GM18867 (cell line): ENCODE results near the gene UBR4.
"Not testable (repeated sequence)": the region's sequence is repeated elsewhere in the genome, so short reads cannot be mapped to it uniquely, and the experiment has no call there.

Source experiments
- ATAC-seq: cut with Tn5 transposase; IDR thresholded peaks from one replicate; pipeline ENCODE4 v1.9.1; 2021; ENCODE audit warnings: mild to moderate bottlenecking, moderate library complexity; ENCODE audit not compliant: unreplicated experiment

UBR4 gene

GRCh38 chr1:19209990-19210771 is at the start of gene UBR4:
Gene UBR4 (minus strand): TSS chr1:19210266. CDS start chr1:19210248, 18 bp downstream.
- ATAC-seq: peak; percentile 84

- no peak for ATAC-seq
These were observed 48.3 kb upstream of the UBR4 start for GRCh38 chr1:19258353-19258752.

- no peak for ATAC-seq
These were observed 47.3 kb upstream of the UBR4 start for GRCh38 chr1:19257178-19257914.

DNA sequence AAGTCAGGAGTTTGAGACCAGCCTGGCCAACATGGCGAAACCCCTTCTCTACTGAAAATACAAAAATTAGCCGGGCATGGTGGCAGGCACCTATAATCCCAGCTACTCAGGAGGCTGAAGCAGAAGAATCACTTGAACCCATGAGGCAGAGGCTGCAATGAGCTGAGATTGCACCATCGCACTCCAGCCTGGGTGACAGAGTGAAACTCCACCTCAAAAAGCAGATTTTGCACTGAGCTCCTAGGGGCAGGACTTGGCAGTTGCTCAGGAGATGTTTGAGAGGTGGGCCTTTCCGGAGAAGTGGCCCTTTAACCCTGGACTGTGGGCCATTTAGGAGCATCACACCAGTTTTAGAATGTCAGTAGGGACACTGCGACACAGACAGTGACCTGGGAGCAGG is 46.2 kb upstream of the UBR4 start:
- ATAC-seq: not testable (repeated sequence)

- no peak for ATAC-seq
These were observed 45.2 kb upstream of the UBR4 start for GRCh38 chr1:19255288-19255687.

DNA sequence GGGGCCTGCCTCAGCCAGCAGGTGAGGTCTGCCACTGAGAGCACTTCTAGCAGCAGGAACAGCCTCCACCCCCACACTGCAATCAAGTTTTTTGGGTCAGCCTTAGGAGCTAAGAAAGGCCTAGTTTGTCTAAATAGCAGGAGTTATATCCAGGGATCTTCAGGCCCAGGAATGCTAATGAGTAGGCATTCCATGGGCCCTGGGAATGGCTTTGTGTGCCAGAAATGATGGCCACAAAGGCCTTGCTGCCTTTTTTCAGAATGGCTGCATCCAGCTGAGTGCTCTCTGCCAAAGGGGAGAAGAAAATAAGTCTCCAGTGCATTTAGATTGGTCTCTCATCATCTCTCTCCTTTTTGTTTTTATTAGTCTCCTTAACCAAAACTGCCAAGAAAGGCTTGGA is 44.4 kb upstream of the UBR4 start:
- no peak for ATAC-seq

DNA sequence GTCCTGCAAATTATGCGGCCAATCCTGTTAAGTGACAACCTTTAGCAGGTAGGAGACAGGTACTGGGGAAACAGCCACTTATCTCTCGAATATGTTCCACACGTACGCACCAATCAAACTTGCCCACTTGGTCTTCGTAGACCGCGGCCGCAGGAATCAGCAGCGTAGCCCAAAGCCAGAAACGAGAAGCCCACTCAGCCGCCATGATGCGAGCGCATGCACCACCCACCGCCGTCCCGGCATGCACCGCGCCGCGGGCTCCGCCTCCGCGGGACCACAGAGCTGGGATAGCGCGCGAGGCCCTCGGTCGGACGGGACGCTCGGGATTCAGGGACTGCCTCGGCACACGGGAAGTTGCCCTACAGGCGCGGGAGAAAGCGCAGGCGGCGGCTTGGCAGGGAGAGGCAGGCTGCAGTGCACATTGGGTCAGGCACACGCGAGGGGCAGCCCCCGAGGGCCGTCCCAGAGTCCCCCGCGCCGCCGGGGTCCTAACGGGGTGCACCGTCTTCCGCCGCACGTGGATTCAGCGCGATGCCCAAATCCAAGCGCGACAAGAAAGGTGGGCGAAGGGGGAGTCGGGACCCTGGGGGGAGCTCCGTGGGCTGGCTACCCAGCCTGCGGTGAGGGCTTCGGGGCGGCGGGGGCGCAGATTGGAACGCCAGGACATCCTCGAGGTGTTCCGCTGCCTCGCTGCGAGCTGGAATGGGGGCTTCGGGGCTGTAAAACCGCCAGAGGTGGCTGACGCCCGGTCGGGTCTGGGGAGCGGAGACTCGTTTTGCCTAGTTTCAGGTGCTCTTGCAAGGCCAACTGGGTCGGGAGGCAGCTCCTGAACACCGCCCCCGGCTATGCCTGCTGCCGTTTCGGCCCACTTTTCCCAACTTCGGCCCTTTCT is 41.5 kb upstream of the UBR4 start, which contains the start of the genes EMC1 and MRTO4:
Gene EMC1 (minus strand): TSS at position 220 of the 892 bp plus-strand sequence. CDS start 15 bp downstream, at position 205.
Gene MRTO4 (plus strand): TSS at position 501 of the 892 bp plus-strand sequence. CDS start 31 bp downstream, at position 532.
- peak; percentile 76 for ATAC-seq

- ATAC-seq: no peak
These were observed 40.7 kb upstream of the UBR4 start for GRCh38 chr1:19250629-19251304.

DNA sequence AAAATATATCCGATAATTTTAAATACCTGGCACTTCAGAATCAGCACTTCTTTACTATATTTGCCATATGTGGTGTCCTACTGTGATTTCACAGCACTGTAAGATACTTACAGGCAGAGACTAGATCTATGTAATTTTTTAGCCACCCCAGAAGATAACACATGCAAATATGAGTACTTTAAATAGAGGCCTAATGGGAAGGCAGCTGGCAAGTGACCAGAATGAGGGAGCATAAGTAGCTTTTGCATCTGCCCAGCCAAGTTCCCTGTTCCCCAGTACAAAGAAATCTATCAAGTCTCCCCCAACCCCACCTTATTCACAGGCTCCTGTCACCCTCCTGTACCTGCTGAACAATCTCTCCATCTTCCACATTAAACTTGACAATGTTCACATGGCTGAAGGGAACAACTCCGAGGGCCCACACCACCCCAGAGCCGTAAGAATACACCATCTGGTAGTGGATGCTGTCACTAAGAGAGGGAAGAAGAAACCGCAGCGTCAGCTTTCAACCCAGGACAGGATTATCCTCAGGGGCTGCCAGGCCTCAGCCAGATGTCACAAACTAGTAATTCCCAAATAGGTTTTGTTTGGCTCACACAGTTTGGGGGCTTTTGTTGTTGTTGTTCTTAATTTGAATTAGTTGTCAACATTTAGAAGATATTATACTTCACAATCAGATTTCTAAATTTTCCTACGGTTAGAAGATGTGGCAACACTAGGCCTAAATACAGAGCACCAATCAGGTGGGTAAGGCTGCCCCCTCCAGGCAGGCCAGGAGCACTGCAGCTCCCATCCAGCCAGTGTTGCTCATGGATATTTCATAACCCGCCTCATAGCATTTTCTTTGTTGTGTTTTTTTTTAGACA is 30.8 kb upstream of the UBR4 start:
- ATAC-seq: no peak

DNA sequence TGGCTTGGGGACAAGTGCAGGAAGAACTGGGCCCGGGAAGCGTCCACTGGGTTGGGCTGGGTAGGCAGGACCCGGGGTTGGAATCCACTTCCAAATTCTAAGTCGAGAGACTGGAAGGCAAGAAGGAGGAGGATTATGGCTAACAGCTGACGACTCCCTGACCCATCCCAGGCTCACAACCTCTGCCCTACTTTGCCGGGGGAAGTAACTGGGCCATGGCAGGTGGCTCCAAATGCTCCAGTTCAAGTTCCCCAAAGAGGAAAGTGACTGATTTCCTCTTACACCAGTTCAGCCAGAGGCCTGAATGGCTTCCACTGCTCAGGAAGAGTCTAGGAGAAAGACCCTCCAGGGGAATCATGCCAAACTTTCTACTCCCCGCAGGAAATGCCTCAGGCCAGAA is 29.8 kb upstream of the UBR4 start:
- no peak for ATAC-seq

- no peak for ATAC-seq
These were observed 24.2 kb upstream of the UBR4 start for GRCh38 chr1:19234224-19234623.

DNA sequence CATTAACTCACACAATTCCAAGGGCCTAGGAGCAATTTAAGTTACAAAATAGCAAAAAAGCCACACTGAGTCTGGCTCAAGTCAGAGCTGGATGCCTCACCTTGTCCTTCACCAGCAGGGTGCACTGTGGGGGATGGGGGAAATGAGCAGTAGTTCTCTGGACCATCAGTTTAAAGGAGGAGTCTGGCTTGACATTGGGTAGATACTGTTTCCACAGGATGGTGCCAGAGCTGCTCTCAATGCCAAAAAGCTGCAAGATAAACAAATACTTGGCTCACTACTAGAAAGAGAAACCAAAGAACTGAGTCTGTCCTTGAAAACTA is 22.4 kb upstream of the UBR4 start:
- ATAC-seq: no peak

DNA sequence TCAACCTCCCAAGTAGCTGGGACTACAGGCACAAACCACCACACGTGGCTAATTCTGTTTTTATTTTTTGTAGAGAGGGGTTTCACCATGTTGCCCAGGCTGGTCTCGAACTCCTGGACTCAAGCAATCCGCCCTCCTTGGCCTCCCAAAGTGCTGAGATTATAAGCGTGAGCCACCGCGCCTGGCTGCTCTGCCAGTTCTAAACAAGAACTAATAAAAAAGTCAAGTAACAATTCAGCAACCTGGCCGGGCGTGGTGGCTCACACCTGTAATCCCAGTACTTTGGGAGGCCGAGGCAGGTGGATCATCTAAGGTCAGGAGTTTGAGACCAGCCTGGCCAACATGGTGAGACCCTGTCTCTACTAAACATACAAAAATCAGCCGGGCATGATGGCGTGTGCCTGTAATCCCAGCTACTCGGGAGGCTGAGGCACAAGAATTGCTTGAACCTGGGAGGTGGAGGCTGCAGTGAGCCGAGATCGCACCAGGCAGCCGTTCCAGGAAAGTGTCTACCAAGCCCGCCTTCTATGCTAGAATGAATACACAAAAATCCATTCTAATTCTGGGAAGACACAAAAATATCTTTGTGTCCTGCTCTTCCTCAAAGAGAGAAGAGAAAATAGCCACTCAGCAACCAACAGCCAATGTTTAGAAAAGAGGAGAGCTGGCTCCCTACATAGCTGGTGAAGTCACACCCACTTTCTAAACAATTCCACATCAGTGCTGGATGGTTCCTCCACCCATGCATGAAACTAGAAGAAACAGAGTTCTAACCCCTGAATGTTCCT is 21.9 kb upstream of the UBR4 start:
- ATAC-seq: not testable (repeated sequence)

DNA sequence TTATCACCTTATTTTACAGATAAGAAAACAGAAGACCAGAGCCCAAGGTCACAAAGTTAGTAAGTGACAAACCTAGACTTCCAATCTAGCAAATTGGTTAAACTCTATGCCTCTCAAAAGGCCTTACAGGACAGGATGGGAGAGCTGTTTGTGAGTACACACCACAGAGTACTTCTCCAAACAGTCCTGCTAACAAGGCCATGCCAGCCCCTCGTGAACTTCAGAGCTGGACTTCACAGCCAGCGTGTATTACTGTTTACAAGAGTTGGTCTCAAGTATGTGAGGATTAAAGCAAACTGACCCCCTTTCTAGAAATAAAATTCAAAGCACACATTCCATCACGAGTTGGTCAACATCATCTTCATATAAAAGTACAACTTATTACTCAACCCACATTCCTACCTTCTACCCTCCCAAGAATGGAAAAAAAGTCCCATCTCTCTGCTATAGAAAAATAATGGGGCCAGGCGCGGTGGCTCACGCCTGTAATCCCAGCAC is 19.8 kb upstream of the UBR4 start:
- no peak for ATAC-seq

GRCh38 chr1:19229229-19229628 is 19.2 kb upstream of the UBR4 start:
- no peak for ATAC-seq

- ATAC-seq: no peak
These were observed 13.1 kb upstream of the UBR4 start for GRCh38 chr1:19222979-19223824.

GRCh38 chr1:19222573-19222972 is 12.5 kb upstream of the UBR4 start:
- no peak for ATAC-seq

DNA sequence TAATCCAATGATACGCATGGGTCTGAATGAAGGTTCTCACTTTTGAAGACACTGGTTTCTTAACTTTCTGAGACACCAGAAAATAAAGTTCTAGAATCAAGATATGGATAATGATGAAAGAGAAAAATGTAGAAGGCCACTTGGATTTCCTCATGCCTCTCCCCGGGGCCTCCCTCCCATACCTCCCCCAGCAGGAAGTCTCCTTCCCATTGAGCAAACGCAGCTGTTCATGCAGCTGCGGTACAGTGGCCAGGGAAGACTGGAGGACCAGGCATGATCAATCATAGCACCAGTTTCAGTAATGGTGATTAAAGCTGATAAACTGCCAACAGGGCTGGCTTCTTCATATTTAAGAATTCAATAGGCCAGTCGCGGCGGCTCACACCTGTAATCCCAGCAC is 10.9 kb upstream of the UBR4 start:
- no peak for ATAC-seq
